ENCODE measurements around the gene FAM168A.
"Not testable (repeated sequence)": the region's sequence is repeated elsewhere in the genome, so short reads cannot be mapped to it uniquely, and the experiment has no call there.

The FAM168A gene

GRCh38 chr11:73468590-73469161 lies 129.2 kb downstream of the FAM168A start:
- no peak for DNase-seq (ENCODE audit: low spot score)

GRCh38 chr11:73467505-73467904 lies 130.4 kb downstream of the FAM168A start:
- DNase-seq (ENCODE audit: low spot score): no peak

- DNase-seq (ENCODE audit: low spot score): no peak
These were observed 131.3 kb downstream of the FAM168A start for GRCh38 chr11:73466643-73467042.

- no peak for DNase-seq (ENCODE audit: low spot score)
These were observed 132.0 kb downstream of the FAM168A start for GRCh38 chr11:73465871-73466270.

GRCh38 chr11:73465023-73465675 lies 132.8 kb downstream of the FAM168A start:
- DNase-seq (ENCODE audit: low spot score): no peak

- DNase-seq (ENCODE audit: low spot score): no peak
These were observed 133.6 kb downstream of the FAM168A start for GRCh38 chr11:73464347-73464746.

GRCh38 chr11:73463359-73463758 lies 134.6 kb downstream of the FAM168A start:
- no peak for DNase-seq (ENCODE audit: low spot score)

- no peak for DNase-seq (ENCODE audit: low spot score)
These were observed 135.9 kb downstream of the FAM168A start for GRCh38 chr11:73461964-73462363.

- DNase-seq (ENCODE audit: low spot score): no peak
These were observed 136.5 kb downstream of the FAM168A start for GRCh38 chr11:73461335-73461840.

GRCh38 chr11:73458201-73458600 lies 139.7 kb downstream of the FAM168A start:
- DNase-seq (ENCODE audit: low spot score): no peak

- no peak for DNase-seq (ENCODE audit: low spot score)
These were observed 142.9 kb downstream of the FAM168A start for GRCh38 chr11:73454987-73455386.

GRCh38 chr11:73453562-73453961 lies 144.3 kb downstream of the FAM168A start:
- DNase-seq (ENCODE audit: low spot score): no peak

- DNase-seq (ENCODE audit: low spot score): no peak
These were observed 145.2 kb downstream of the FAM168A start for GRCh38 chr11:73452726-73453125.

GRCh38 chr11:73451896-73452295 lies 146.0 kb downstream of the FAM168A start:
- no peak for DNase-seq (ENCODE audit: low spot score)

GRCh38 chr11:73446766-73447165 lies 151.1 kb downstream of the FAM168A start:
- DNase-seq (ENCODE audit: low spot score): no peak

GRCh38 chr11:73445980-73446379 lies 151.9 kb downstream of the FAM168A start:
- no peak for DNase-seq (ENCODE audit: low spot score)

GRCh38 chr11:73439002-73439843 lies 158.7 kb downstream of the FAM168A start:
- DNase-seq (ENCODE audit: low spot score): no peak

- DNase-seq (ENCODE audit: low spot score): not testable (repeated sequence)
These were observed 161.1 kb downstream of the FAM168A start for GRCh38 chr11:73436859-73437258.

GRCh38 chr11:73431396-73431795 lies 166.5 kb downstream of the FAM168A start:
- DNase-seq (ENCODE audit: low spot score): no peak

- no peak for DNase-seq (ENCODE audit: low spot score)
These were observed 167.6 kb downstream of the FAM168A start for GRCh38 chr11:73430326-73430725.

GRCh38 chr11:73429121-73429750 lies 168.7 kb downstream of the FAM168A start:
- DNase-seq (ENCODE audit: low spot score): no peak

- no peak for DNase-seq (ENCODE audit: low spot score)
These were observed 169.2 kb downstream of the FAM168A start for GRCh38 chr11:73428699-73429098.

Data from CD4-positive, alpha-beta T cell treated with Interleukin-2 at 100 ng/mL for 4 hours (primary cell).